OCI-LY1 (cell line): ENCODE measurements around the gene ENOSF1.
A peak's percentile ranks its signal among the peaks of the same experiment; 100 is the strongest.

Experiments
- H2AFZ ChIP-seq: fragments of 200-600 bp; sonication (generic), shearing (Covaris generic); 2 replicates; pipeline ENCODE4 v1.6.0; 2014; ENCODE audit warnings: antibody characterized with exemption, mild to moderate bottlenecking, low read length
- H3F3A ChIP-seq: fragments of 200-600 bp; sonication (generic), shearing (Covaris generic); 2 replicates; pipeline ENCODE4 v1.6.0; 2014; ENCODE audit warnings: mild to moderate bottlenecking, antibody characterized with exemption, low read length, moderate library complexity; ENCODE audit not compliant: insufficient read depth
- H3K27ac ChIP-seq: fragments of 200-600 bp; sonication (generic); 2 replicates; pipeline ENCODE4 v1.5.1; 2014; ENCODE audit warnings: low read length, mixed run types, mild to moderate bottlenecking, low read depth; ENCODE audit not compliant: poor library complexity, severe bottlenecking
- H3K27me3 ChIP-seq: fragments of 200-600 bp; sonication (generic); 2 replicates; pipeline ENCODE4 v1.6.0; 2014; ENCODE audit warnings: antibody characterized with exemption, mild to moderate bottlenecking, low read length, moderate library complexity; ENCODE audit not compliant: insufficient read depth
- H3K36me3 ChIP-seq: fragments of 200-600 bp; sonication (generic); 2 replicates; pipeline ENCODE4 v1.6.1; 2014; ENCODE audit warnings: mild to moderate bottlenecking, antibody characterized with exemption, low read length, moderate library complexity, mixed read lengths; ENCODE audit not compliant: insufficient read depth
- H3K4me1 ChIP-seq: fragments of 200-600 bp; sonication (generic); 2 replicates; pipeline ENCODE4 v1.5.1; 2014; ENCODE audit warnings: mild to moderate bottlenecking, low read length, moderate library complexity; ENCODE audit not compliant: insufficient read depth, severe bottlenecking
- H3K4me2 ChIP-seq: fragments of 200-600 bp; sonication (generic), shearing (Covaris generic); 2 replicates; pipeline ENCODE4 v1.6.1; 2014; ENCODE audit warnings: low read length
- H3K4me3 ChIP-seq: fragments of 200-600 bp; sonication (generic); 2 replicates; pipeline ENCODE4 v1.5.1; 2014; ENCODE audit warnings: low read length, low read depth, mild to moderate bottlenecking, mixed read lengths; ENCODE audit not compliant: poor library complexity, severe bottlenecking
- H3K79me2 ChIP-seq: fragments of 200-600 bp; shearing (Covaris generic); 2 replicates; pipeline ENCODE4 v1.6.1; 2016; ENCODE audit warnings: mixed run types, low read length, mixed read lengths; ENCODE audit not compliant: insufficient read depth
- H3K9ac ChIP-seq: fragments of 200-600 bp; sonication (generic), shearing (Covaris generic); 2 replicates; pipeline ENCODE4 v1.6.1; 2014; ENCODE audit warnings: mild to moderate bottlenecking, low read length, mixed read lengths
- H3K9me2 ChIP-seq: fragments of 200-600 bp; sonication (generic), shearing (Covaris generic); 2 replicates; pipeline ENCODE4 v1.6.1; 2014; ENCODE audit warnings: low read depth, mild to moderate bottlenecking, low read length, mixed read lengths
- H3K9me3 ChIP-seq: fragments of 200-600 bp; shearing (Covaris generic); 2 replicates; pipeline ENCODE4 v1.6.1; 2014; ENCODE audit warnings: low read length, mixed read lengths
- H4K20me1 ChIP-seq: fragments of 200-600 bp; sonication (generic), shearing (Covaris generic); 2 replicates; pipeline ENCODE4 v1.6.0; 2016; ENCODE audit warnings: mild to moderate bottlenecking, low read length; ENCODE audit not compliant: insufficient read depth
- CTCF ChIP-seq: fragments of 200-600 bp; sonication (generic), shearing (Covaris generic); IDR thresholded peaks from 2 replicates; pipeline ENCODE4 v1.5.1; 2017; ENCODE audit warnings: mild to moderate bottlenecking, antibody characterized with exemption, low read length, moderate library complexity, mixed read lengths
- EZH2 ChIP-seq: fragments of 200-600 bp; sonication (generic), shearing (Covaris generic); IDR thresholded peaks from 2 replicates; pipeline ENCODE4 v1.8.0; 2017; ENCODE audit warnings: borderline replicate concordance, mixed run types, mild to moderate bottlenecking, antibody characterized with exemption, low read length, moderate library complexity, mixed read lengths

Gene ENOSF1

GRCh38 chr18:657311-658000 lies 55.0 kb downstream of the ENOSF1 start, which contains the start of gene TYMS:
TYMS (plus strand) TSS chr18:657653; CDS start chr18:657743, 90 bp downstream.
- Histone ChIP-seq H3K27me3 (no peaks in the 10 kb centered on the region), H3K36me3 (peaks cover 32% of the 10 kb centered on the region), H3K4me1 (peaks cover 9% of the 10 kb centered on the region), H3F3A (no peaks in the 10 kb centered on the region), H3K9me3 (no peaks in the 10 kb centered on the region), H3K27ac (peak within 1 kb of the TSS; percentile 60), H3K4me2 (peak within 1 kb of the TSS; percentile 58), H2AFZ (no peak within 1 kb of the TSS), H3K9me2 (no peaks in the 10 kb centered on the region), H3K4me3 (peak within 1 kb of the TSS; percentile 83), H3K79me2 (peaks cover 6% of the 10 kb centered on the region; the same call in 1 of the 2 replicates), H3K9ac (peak within 1 kb of the TSS; percentile 93), H4K20me1 (no peaks in the 10 kb centered on the region)
- TF ChIP-seq EZH2 (no peak), CTCF (no peak)

- H3K27me3 ChIP-seq = no peaks in the 10 kb centered on the region
- no peak overlapping the region for H3K4me3 ChIP-seq
- H2AFZ ChIP-seq = no peak overlapping the region
- peaks cover 15% of the 10 kb centered on the region for H3K36me3 ChIP-seq
- H3K79me2 ChIP-seq = peaks cover 6% of the 10 kb centered on the region; the same call in 1 of the 2 replicates
- no peak overlapping the region for H3K9ac ChIP-seq
- no peak overlapping the region for H3K27ac ChIP-seq
- TF ChIP-seq CTCF = no peak
- no peak for TF ChIP-seq EZH2
- no peaks in the 10 kb centered on the region for H3K9me2 ChIP-seq
- no peaks in the 10 kb centered on the region for H3K9me3 ChIP-seq
- peaks cover 9% of the 10 kb centered on the region for H3K4me1 ChIP-seq
- no peaks in the 10 kb centered on the region for H3F3A ChIP-seq
- H4K20me1 ChIP-seq = no peaks in the 10 kb centered on the region
- H3K4me2 ChIP-seq = no peak overlapping the region
These were observed 57.0 kb downstream of the ENOSF1 start for GRCh38 chr18:655445-655844.

- no peaks in the 10 kb centered on the region for H3K9me3 ChIP-seq
- H3K27ac ChIP-seq = no peak overlapping the region
- no peak overlapping the region for H2AFZ ChIP-seq
- peaks cover 9% of the 10 kb centered on the region for H3K4me1 ChIP-seq
- H3F3A ChIP-seq = no peaks in the 10 kb centered on the region
- TF ChIP-seq CTCF (no peak), EZH2 (no peak)
- H3K36me3 ChIP-seq = peaks cover 6% of the 10 kb centered on the region; the same call in 1 of the 2 replicates
- H3K27me3 ChIP-seq = no peaks in the 10 kb centered on the region
- H4K20me1 ChIP-seq = no peaks in the 10 kb centered on the region
- H3K9ac ChIP-seq = no peak overlapping the region
- no peaks in the 10 kb centered on the region for H3K9me2 ChIP-seq
- no peak overlapping the region for H3K4me2 ChIP-seq
- peaks cover 6% of the 10 kb centered on the region; the same call in 1 of the 2 replicates for H3K79me2 ChIP-seq
- H3K4me3 ChIP-seq = no peak overlapping the region
These were observed 57.8 kb downstream of the ENOSF1 start for GRCh38 chr18:654601-655000.
